ENCODE results near the gene DRC3.

Gene DRC3

DNA sequence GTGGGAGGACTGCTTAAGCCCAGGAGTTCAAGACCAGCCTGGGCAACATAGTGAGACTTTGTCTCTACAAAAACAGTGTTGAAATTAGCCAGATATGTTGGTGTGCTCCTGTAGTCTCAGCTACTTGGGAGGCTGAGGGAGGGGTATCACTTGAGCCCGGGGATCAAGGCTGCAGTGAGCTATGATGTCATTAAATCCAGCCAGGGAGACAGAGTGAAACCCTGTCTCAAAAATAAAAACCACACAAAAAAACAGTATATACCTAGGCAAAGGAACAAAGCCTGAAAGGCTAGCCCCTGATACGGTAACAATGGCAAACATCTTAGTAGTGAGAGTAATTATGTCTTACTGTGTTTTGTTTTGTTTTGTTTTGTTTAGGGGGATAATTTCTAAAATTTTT lies 38.4 kb upstream of the DRC3 start:
- no peak overlapping the region for H3K4me3 ChIP-seq (replicated peaks; ENCODE audit: low read depth, low read length)
- DNase-seq (ENCODE audit: extremely low read depth, insufficient read length): no peak
- H3K36me3 ChIP-seq (ENCODE audit: control insufficient read depth, insufficient read depth, low read length): no peaks in the 10 kb centered on the region
- TF ChIP-seq, protein P1, sequence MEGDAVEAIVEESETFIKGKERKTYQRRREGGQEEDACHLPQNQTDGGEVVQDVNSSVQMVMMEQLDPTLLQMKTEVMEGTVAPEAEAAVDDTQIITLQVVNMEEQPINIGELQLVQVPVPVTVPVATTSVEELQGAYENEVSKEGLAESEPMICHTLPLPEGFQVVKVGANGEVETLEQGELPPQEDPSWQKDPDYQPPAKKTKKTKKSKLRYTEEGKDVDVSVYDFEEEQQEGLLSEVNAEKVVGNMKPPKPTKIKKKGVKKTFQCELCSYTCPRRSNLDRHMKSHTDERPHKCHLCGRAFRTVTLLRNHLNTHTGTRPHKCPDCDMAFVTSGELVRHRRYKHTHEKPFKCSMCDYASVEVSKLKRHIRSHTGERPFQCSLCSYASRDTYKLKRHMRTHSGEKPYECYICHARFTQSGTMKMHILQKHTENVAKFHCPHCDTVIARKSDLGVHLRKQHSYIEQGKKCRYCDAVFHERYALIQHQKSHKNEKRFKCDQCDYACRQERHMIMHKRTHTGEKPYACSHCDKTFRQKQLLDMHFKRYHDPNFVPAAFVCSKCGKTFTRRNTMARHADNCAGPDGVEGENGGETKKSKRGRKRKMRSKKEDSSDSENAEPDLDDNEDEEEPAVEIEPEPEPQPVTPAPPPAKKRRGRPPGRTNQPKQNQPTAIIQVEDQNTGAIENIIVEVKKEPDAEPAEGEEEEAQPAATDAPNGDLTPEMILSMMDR (IDR thresholded peaks at IDR 0.05; ENCODE audit: insufficient read depth, low read length, poor library complexity, severe bottlenecking): no peak
- no peaks in the 10 kb centered on the region for H3K27me3 ChIP-seq (replicated peaks; ENCODE audit: control insufficient read depth, insufficient read depth, low read length)

DNA sequence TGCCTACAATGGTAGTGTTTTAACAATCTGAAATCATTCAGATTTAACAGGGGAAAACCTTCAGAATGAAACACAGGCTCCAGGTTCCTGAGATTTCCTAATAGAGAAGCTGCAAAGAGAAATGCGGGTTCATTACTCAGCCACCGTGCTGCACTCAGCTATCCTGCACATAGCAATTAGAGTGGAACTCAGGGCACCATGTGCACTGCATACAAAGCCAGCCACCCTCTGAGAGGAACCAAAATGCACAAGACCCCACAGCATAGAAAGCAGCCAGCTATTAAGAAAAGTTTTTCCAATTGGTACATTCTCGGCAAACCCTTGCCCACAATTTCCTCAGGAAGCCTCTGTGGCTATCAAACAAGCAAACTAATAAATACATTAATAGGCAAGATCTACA lies 37.9 kb upstream of the DRC3 start:
- DNase-seq (ENCODE audit: extremely low read depth, insufficient read length): no peak
- Histone ChIP-seq H3K4me3 (replicated peaks; ENCODE audit: low read depth, low read length) (no peak overlapping the region), H3K27me3 (replicated peaks; ENCODE audit: control insufficient read depth, insufficient read depth, low read length) (no peaks in the 10 kb centered on the region), H3K36me3 (ENCODE audit: control insufficient read depth, insufficient read depth, low read length) (no peaks in the 10 kb centered on the region)
- TF ChIP-seq, protein P1 (IDR thresholded peaks at IDR 0.05; ENCODE audit: insufficient read depth, low read length, poor library complexity, severe bottlenecking): no peak

DNA sequence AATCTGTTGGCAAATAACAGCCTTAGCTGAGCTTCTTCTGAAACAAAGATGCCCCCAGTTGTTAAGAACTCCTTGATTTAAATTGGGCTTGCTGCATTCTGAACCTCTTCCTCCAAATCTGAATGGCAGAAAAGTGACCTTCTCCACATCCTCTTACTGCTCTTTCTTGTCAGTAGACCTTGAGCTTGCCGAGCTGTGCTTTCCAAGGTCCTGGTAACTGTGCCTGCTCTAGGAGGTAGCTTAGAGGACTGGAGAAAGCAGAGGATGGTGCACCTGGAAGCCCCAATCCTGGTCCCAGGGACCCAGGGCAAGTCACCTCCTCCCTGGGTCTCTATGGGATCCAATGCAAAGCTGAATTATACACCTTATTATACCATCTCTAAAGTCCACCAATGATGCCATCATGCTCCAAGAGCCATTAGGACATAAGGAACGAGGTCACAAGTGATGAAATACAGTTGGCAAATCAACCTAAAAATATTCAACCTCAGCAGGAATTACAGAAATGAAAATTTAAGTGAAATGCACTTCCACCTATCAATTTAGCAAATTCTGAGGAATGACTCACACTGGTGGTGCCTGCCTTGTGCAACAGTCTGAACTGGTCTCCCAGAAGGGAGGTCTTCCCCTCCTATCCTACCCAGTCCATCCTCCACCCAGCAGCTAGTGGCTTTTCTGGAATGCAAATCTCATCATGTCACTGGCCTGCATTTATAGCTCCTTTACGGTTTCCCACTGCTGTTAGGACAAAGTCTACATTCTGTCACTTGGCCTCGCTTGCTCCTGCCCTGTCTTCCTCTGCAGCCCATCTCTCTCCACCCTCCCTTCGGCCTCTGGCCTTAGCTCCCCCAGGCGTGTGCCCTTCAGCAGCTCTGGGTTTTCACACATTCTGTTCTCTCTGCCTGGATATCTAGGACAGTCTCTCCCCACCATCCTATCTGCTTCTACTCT lies 37.1 kb upstream of the DRC3 start:
- H3K4me3 ChIP-seq (replicated peaks; ENCODE audit: low read depth, low read length): no peak overlapping the region
- H3K27me3 ChIP-seq (replicated peaks; ENCODE audit: control insufficient read depth, insufficient read depth, low read length): no peaks in the 10 kb centered on the region
- TF ChIP-seq, protein P1 (IDR thresholded peaks at IDR 0.05; ENCODE audit: insufficient read depth, low read length, poor library complexity, severe bottlenecking): no peak
- no peaks in the 10 kb centered on the region for H3K36me3 ChIP-seq (ENCODE audit: control insufficient read depth, insufficient read depth, low read length)
- no peak for DNase-seq (ENCODE audit: extremely low read depth, insufficient read length)

DNA sequence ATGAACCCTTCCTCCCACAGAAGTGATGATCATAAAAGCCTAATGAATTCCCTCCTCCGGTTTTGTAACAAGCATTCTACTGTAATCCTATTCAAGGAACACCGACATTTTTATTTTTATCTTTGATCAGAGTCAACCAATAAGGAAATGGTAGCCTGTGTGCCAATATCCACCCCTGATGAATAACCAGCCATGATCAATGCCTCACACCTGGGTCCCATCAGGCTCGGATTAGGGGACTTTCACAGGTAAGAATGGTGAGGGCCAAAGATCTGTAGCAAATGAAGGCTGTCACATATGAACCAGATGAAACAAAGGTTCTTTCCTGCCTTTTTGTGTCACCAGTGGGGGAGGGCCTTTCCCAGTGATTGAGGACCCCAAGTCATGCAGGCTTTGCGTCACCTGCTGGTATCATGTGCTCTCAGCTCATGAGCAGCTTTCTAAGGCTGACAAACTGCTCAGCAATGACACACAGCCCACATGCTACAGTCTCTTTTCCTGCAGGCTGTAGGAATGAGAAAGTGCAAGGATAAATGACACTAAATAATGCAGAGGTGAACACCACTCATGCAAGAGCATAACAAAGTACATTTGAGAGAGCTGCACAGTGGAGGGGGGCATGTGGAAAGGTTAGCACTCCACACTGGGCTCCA lies 35.3 kb upstream of the DRC3 start:
- Histone ChIP-seq H3K36me3 (ENCODE audit: control insufficient read depth, insufficient read depth, low read length) (no peaks in the 10 kb centered on the region), H3K27me3 (replicated peaks; ENCODE audit: control insufficient read depth, insufficient read depth, low read length) (no peaks in the 10 kb centered on the region), H3K4me3 (replicated peaks; ENCODE audit: low read depth, low read length) (no peak overlapping the region)
- no peak for DNase-seq (ENCODE audit: extremely low read depth, insufficient read length)
- TF ChIP-seq, protein P1 (IDR thresholded peaks at IDR 0.05; ENCODE audit: insufficient read depth, low read length, poor library complexity, severe bottlenecking): no peak

DNA sequence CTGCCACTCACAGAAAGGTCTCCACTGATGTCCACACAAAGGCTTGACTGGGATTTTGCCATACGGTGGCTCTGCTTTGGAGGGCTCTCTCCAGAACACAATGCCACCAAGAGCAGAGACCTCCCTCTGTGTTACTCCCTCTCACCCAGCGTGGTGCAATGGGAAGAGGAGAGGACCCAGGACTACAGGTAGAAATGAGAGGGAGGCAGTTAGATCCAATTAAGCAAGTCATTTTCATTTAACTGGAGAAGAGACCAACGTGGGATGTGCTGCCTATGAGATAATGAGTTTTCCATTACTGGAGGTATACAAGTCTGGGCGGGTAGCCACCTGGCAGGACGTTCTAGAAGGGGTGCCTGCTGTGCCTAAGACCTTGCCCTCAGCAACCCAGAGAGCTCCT lies 34.7 kb upstream of the DRC3 start:
- TF ChIP-seq, protein P1 (IDR thresholded peaks at IDR 0.05; ENCODE audit: insufficient read depth, low read length, poor library complexity, severe bottlenecking): no peak
- no peaks in the 10 kb centered on the region for H3K36me3 ChIP-seq (ENCODE audit: control insufficient read depth, insufficient read depth, low read length)
- DNase-seq (ENCODE audit: extremely low read depth, insufficient read length): no peak
- H3K4me3 ChIP-seq (replicated peaks; ENCODE audit: low read depth, low read length): no peak overlapping the region
- H3K27me3 ChIP-seq (replicated peaks; ENCODE audit: control insufficient read depth, insufficient read depth, low read length): no peaks in the 10 kb centered on the region
